HG03521 (cell line): ENCODE measurements around the gene CLIC5.
A peak's percentile ranks its signal among the peaks of the same experiment; 100 is the strongest.

Experiments
- ATAC-seq: cut with Tn5 transposase; IDR thresholded peaks from one replicate; pipeline ENCODE4 v1.9.1; 2021; ENCODE audit warnings: mild to moderate bottlenecking, moderate library complexity; ENCODE audit not compliant: unreplicated experiment

CLIC5 gene

GRCh38 chr6:46036911-46037310 lies 21.3 kb upstream of the CLIC5 start:
- ATAC-seq, result no peak

GRCh38 chr6:46035242-46035641 lies 19.6 kb upstream of the CLIC5 start:
- no peak for ATAC-seq

DNA sequence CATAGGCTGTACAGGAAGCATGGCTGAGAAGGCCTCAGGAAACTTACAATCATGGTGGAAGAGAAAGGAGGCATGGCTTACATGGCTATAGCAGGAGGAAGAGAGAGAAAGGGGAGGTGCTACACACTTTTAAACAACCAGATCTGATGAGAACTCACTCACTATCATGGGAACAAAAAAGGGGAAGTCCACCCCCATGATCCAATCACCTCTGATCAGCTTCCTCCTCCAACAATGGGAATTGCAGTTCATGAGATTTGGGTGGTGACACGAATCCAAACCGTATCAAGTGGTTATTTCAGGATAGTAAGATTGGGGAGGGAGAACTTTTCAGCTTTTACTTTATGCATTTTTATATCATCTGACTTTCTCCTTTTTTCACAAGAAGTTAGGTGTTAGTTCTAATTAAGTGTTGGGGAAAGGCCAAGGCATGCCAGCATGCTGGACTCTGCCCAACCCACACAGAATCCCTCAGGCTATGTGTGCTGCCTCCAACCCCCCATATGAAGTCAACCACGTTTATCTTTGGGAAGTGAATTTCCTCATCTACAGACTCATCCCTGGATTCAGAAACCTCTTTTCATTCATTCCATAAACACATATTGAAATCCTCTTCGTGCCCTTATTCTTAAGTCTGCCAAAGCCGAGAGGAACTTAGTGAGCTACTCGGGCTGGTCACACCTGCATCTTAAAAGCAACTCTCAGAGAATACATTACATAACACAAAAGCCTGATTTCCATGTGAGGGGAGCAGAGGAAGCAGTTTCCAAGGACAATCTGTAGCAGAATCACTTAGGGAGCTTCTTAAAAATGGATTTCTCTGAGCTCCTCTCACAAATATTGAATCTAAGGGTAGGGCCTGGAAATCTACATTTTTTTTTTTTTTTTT lies 16.7 kb upstream of the CLIC5 start:
- ATAC-seq, result no peak

GRCh38 chr6:46029602-46030001 lies 13.9 kb upstream of the CLIC5 start:
- ATAC-seq, result no peak

DNA sequence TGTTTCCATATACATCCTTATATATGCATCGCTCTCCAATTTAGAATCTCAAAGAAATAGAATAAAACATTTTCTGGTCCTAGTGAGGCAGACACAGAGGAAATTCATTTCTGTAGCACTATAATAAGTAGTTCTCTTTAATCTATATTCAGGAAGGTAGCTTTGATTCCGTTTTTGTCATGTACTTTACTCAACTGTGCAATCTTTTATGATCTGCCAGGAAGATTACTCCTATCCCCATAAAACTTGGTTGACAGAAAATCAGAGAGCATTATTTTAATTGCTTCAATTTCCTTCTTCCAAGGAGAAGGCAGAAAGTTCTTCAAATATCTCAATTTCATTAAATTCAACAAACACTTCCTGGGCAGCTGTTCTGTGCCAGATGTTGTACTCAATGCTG lies 10.6 kb upstream of the CLIC5 start:
- ATAC-seq, result no peak

DNA sequence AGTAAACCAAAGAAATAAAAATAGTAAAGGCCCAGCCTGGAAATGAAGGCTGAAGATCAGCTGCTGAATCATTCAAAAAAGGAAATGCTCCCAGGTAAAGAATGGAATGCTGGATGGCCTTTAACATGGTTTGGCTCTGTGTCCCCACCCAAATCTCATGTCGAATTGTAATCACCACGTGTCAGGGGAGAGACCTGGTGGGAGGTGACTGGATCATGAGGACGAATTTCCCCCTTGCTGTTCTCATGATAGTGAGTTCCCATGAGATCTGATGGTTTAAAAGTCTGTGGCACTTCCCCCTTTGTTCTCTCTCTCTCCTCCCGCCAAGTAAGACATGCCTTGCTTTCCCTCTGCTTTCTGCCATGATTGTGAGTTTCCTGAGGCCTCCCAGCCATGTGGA lies 9.9 kb upstream of the CLIC5 start:
- ATAC-seq, result no peak

GRCh38 chr6:46024124-46024769 lies 8.6 kb upstream of the CLIC5 start:
- ATAC-seq, result no peak

GRCh38 chr6:46023216-46023915 lies 7.7 kb upstream of the CLIC5 start:
- ATAC-seq, result no peak

GRCh38 chr6:46022106-46022948 lies 6.7 kb upstream of the CLIC5 start:
- ATAC-seq, result no peak

DNA sequence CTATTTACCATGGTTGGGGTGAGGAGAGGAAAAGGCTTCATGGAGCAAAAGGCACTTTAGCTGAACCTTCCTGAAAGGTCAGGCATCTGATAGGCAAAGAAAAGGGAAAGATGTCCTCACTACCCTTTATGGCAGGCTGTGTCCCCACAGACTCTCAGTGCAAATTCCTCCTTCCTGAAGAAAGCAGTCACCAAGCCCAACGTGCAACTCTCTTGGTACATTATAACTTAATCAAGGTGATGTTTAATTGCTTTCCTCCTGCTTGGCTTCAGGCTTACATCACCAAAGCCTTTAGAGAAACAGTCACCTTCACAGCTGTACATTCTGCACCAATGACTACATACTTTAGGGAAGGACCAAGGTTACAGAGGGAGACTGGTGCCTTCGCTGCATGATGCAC lies 2.1 kb upstream of the CLIC5 start:
- no peak for ATAC-seq

DNA sequence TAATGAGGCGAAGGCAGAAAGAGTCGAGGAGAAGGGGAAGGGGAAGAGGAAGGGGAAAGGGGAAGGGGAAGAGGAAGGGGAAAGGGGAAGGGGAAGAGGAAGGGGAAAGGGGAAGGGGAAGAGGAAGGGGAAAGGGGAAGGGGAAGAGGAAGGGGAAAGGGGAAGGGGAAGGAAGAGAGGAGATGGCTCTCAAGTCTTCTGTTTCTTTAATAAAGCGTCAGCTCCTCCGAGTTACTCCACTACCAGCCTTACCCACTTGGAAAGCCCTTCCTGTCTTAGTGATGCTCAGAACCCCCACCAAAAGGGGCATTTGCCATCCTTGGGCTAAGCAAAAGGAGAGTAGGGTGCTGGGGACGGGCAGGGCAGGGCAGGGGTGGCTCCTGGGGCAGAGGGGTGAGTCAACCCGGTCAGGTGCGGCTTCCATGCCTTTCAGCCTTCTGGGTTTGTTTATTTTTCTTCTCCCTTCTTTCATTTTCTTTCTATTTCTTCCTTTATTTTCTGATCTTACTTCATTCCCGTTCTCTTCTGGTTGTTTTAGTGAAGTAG lies 476 bp upstream of the CLIC5 start:
- ATAC-seq, result no peak

DNA sequence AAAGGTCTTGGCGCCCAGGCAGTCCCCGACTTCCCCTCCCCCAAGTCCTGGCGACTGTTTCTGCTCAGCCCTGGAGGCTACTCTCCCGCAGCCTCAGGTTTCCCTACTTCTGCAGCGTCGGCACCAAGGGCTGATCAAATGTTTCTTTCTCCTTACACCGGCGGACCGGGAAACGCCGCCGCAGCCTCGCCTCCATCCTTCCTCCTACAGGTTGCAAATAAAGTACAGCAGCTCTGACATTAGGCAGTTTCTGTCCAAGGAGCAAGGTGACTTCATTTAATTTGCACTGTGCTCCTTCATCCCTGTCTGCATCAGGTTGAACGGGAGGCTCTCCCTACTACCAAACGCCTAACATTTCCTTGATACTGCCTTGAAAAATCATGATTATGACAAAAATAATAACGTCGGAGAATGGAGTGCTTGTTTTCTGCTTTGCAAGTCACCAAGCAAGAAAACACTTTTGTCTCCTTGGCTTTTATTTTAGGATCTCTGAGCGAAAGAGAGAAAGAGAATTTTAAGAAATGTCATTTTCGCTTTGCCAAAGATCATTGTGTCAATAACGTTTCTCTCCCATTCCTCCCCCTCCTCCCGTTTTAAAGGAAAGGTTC lies 1.0 kb downstream of the CLIC5 start:
- no peak for ATAC-seq

DNA sequence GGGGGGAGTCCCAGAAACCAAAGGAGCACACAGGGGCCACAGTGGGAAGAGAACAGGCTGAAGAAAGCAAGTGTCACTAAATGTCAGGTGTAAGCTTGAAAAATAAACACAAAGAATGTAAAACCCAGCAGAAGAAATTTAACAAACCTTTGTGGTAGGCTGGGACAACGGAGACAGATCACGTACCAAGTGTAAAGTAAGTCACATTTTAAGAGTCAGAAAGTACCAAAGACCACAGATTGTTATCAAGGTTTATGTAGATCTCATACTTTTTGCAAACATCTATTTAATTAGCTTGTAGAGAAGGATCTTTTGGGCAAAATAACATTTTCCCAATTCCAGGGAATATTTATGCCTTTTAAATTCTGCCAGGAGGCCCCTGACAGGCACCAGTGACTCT lies 1.6 kb downstream of the CLIC5 start:
- ATAC-seq, result no peak

GRCh38 chr6:46013639-46014038 lies 2.0 kb downstream of the CLIC5 start:
- ATAC-seq, result no peak

DNA sequence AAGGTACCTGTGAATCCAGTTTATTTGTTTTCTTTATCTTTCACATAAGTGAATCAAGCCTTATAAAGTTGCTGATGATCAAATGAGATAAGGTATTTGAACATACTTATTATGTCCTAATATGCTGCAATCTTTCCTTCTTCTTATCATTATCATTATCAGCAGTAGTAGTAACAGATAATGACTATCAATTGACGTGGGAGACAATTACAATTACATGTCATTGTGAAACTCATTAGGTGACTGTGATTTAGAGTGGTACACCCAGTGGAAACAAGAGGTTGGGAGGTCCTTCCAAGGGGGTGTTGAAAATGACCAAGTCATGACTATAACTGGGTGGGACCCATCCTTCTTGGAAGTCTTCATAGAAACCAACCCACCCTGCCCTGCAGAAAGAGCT lies 2.8 kb downstream of the CLIC5 start:
- ATAC-seq, result no peak

- ATAC-seq, result peak; percentile 90
Observed at GRCh38 chr6:46011188-46012085, 4.2 kb downstream of the CLIC5 start.

DNA sequence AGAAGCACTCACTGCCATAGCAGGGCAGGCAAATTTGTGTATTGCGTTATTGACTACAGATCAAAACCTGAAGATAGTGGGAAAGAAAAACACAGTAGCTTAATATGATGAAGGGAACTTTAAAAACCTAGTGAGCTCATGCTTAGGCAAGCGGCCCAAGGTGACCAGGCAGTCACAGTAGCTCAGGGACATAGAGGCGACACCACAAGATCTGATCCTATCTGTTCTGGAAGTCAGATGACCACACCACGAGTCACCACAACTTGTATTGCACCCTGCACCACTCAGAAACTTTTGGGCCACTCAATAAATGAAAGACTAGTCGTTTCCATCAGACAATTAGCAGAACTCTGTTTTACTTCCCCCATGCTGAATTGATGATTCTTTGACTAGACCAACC lies 4.9 kb downstream of the CLIC5 start:
- no peak for ATAC-seq

- ATAC-seq, result no peak
Observed at GRCh38 chr6:46010270-46010669, 5.4 kb downstream of the CLIC5 start.

GRCh38 chr6:46002264-46002663 lies 13.4 kb downstream of the CLIC5 start:
- no peak for ATAC-seq
